HEK293T (cell line): Measurements from ENCODE around the gene CLCF1.

ENCODE experiments used
- ARNT ChIP-seq: fragments of 450-650 bp; IDR thresholded peaks from 2 replicates; pipeline ENCODE4 v1.6.1; 2017; ENCODE audit warnings: mild to moderate bottlenecking
- BHLHE40 ChIP-seq: fragments of 450-650 bp; IDR thresholded peaks from 2 replicates; pipeline ENCODE4 v1.6.1; 2016; ENCODE audit warnings: mild to moderate bottlenecking, moderate library complexity, borderline replicate concordance
- ELF4 ChIP-seq: fragments of 450-650 bp; IDR thresholded peaks from 2 replicates; pipeline ENCODE4 v1.6.1; 2017; ENCODE audit warnings: antibody characterized with exemption
- L3MBTL2 ChIP-seq: fragments of 450-650 bp; conservative IDR thresholded peaks from 2 replicates; pipeline ENCODE4 v1.6.1; 2016; ENCODE audit warnings: mild to moderate bottlenecking
- SP1 ChIP-seq: fragments of 450-650 bp; IDR thresholded peaks from 2 replicates; pipeline ENCODE4 v1.6.1; 2017
- SUZ12 ChIP-seq: fragments of 450-650 bp; IDR thresholded peaks from 2 replicates; pipeline ENCODE4 v1.6.1; 2016; ENCODE audit warnings: mild to moderate bottlenecking
- TARDBP ChIP-seq: fragments of 450-650 bp; IDR thresholded peaks from 2 replicates; pipeline ENCODE4 v1.6.1; 2016
- ZNF384 ChIP-seq: fragments of 450-650 bp; IDR thresholded peaks from 2 replicates; pipeline ENCODE4 v1.6.1; 2016
- TF ChIP-seq, protein P1 (sequence below): fragments of 450-650 bp; IDR thresholded peaks from 2 replicates; pipeline ENCODE4 v1.6.1; 2016

DNA sequence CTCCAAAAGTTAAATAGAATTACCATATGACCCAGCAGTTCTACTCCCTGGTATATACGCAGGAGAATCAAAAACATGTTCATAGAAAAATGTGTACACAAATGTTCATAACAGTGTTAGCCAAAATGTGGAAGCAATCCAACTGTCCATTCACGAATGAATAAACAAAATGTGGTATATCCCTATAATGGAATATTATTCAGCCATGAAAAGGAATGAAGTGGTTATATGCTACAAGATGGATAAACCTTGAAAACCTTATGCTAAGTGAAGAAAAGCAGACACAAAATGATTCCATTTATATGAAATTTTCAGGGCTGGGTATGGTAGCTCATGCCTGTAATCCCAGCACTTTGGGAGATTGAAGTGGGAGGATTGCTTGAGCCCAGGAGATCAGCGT is 36.1 kb downstream of the CLCF1 start:
- TF ChIP-seq, protein P1, sequence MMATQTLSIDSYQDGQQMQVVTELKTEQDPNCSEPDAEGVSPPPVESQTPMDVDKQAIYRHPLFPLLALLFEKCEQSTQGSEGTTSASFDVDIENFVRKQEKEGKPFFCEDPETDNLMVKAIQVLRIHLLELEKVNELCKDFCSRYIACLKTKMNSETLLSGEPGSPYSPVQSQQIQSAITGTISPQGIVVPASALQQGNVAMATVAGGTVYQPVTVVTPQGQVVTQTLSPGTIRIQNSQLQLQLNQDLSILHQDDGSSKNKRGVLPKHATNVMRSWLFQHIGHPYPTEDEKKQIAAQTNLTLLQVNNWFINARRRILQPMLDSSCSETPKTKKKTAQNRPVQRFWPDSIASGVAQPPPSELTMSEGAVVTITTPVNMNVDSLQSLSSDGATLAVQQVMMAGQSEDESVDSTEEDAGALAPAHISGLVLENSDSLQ: no peak
- TF ChIP-seq SP1 (no peak), ZNF384 (no peak), ELF4 (no peak), BHLHE40 (no peak), TARDBP (no peak), L3MBTL2 (no peak), ARNT (no peak), SUZ12 (no peak)
